WI38 (cell line): ENCODE results near the gene CRTAC1.

Experiments
- H3K4me3 ChIP-seq: 2 replicates; pipeline ENCODE4 v1.5.1; 2011; ENCODE audit warnings: low read depth, mild to moderate bottlenecking, control low read depth, low read length
- TF ChIP-seq, protein P1 (sequence below): IDR thresholded peaks from 2 replicates; pipeline ENCODE4 v1.5.1; 2012; ENCODE audit warnings: low read depth, mild to moderate bottlenecking, control low read depth, low read length

The CRTAC1 gene

DNA sequence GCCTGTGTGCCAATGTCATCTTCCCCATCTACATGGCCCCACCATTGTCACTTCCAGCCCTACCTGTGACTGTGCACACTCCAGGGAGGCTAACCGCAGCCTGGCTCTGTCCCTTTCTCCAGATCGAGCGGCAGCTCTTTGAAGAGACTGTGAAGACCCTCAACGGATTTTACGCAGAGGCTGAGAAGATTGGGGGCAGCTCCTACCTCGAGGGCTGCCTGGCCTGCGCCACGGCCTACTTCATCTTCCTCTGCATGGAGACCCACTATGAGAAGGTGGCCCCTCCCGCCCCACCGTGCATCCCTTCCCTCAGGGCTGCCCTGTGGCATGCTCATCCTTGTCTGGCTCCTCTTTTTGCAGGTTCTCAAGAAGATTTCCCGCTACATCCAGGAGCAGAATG, 166.6 kb downstream of the CRTAC1 start:
- TF ChIP-seq, protein P1, sequence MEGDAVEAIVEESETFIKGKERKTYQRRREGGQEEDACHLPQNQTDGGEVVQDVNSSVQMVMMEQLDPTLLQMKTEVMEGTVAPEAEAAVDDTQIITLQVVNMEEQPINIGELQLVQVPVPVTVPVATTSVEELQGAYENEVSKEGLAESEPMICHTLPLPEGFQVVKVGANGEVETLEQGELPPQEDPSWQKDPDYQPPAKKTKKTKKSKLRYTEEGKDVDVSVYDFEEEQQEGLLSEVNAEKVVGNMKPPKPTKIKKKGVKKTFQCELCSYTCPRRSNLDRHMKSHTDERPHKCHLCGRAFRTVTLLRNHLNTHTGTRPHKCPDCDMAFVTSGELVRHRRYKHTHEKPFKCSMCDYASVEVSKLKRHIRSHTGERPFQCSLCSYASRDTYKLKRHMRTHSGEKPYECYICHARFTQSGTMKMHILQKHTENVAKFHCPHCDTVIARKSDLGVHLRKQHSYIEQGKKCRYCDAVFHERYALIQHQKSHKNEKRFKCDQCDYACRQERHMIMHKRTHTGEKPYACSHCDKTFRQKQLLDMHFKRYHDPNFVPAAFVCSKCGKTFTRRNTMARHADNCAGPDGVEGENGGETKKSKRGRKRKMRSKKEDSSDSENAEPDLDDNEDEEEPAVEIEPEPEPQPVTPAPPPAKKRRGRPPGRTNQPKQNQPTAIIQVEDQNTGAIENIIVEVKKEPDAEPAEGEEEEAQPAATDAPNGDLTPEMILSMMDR, result no peak
- H3K4me3 ChIP-seq, result no peak overlapping the region

DNA sequence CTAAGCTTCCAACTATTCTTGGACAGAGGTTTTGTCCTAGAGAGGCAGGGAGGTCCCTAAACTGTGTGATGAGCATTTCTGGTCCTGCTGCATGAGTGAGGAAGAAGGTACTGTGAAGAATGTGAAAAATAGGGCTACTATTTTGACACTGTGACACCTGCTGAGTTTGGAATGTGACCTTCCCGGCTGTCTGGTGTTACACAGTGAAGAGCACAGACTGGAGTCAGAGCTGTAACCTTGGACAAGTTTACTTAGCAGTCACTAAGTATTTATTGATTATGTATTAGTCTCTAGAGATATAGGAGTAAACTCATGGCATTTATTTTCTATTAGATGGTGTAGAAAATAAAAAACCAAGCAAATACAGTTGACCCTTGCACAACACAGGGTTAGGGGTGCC, 168.5 kb downstream of the CRTAC1 start:
- H3K4me3 ChIP-seq, result no peak overlapping the region
- TF ChIP-seq, protein P1, result no peak

DNA sequence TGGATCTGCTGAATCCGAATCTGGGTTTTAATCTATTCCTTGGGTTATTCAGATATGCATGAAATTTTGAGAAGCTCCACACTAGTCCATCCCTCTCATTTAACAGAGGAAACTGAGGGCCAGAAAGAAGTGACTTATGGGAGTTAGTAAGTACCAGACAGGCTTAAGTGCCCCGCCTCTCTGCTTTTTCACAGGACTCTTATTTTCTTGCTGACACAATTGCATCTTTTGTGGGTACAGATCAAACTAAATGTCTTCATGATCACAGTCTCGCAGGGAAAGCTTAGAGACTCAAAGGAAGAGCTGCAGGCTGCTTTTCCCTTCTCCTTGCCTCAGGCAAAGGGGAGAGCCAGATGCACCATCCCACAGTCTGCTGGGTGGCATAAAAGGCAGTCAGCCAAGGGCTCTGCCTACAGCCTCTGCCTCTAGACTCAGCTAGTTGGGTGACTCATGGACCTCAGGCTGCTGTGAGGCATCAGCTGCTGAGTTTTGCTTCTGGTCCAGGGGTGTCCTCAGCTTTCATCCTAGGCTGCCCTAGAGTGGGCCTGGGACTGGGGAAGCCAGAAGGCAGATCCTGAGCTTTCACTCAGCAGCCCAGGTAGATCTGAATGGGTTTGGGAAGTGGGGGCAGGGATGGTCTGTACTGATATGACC, 169.2 kb downstream of the CRTAC1 start:
- TF ChIP-seq, protein P1, result no peak
- H3K4me3 ChIP-seq, result no peak overlapping the region

DNA sequence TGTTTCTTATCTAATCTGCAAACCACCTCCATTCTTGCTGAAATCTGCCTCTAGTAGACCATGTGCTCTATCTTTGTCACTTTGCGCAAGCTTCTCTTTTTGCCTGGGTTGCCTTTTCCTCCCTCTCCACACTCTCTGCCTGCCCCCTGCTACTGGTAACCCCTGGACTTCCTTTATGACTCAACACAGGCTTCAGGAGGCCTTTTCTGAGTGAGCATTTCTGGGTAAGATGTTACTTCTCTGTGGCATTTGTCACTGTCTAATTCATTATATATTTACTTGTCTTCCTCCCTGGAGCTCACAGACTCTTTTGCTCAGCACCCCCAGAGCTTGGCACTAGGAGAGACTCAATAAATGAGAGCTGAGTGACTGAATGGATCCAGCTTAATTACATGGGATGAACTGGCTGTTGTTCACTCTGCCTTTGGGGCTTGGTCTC, 172.4 kb downstream of the CRTAC1 start:
- no peak overlapping the region for H3K4me3 ChIP-seq
- TF ChIP-seq, protein P1, result no peak

DNA sequence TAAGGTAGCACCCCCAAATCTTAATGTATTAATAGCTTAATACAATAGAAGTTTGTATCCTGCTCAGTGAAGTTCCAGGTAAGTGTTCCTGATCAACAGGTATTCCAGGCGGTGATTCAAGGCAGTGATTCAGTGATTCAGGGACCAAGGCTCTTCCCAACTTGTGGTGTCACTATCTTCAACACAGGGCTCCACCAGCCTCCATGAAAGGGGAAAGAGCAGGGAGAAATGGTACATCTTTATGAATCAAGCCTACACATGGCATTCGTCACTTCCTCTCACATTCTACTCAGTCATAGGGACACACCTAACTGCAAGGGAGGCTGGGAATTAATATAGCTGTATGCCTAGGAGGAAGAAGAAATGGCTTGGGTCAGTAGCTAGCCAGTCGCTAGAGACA, 175.7 kb downstream of the CRTAC1 start:
- no peak overlapping the region for H3K4me3 ChIP-seq
- TF ChIP-seq, protein P1, result no peak

DNA sequence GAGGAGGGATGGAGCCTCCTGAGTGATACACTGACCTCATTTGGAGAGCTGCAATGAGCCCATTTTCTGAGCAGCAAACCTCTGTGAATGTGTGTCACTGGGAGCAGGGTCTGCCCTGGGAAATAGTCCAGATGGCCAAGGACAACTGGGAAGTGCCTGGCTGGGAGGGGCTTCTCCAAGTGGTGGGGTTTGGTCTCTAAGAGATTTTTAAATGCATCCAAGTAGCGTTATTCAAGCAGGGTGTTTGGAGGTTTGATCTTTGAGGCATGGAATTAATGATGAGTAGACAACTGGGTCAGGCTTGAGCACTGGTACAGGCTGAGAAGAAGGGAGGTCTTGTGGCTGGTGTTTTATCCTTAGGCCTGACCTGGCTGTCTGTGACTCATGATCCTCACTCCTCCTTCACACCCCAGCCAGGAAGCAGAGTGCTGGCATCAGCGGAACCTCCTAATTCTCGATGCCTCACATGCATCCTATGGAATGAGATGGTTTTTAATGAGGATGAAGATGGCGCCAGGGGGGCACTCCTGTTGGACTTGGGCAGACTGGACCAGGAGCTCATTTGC, 177.5 kb downstream of the CRTAC1 start:
- H3K4me3 ChIP-seq, result no peak overlapping the region
- TF ChIP-seq, protein P1, result no peak

DNA sequence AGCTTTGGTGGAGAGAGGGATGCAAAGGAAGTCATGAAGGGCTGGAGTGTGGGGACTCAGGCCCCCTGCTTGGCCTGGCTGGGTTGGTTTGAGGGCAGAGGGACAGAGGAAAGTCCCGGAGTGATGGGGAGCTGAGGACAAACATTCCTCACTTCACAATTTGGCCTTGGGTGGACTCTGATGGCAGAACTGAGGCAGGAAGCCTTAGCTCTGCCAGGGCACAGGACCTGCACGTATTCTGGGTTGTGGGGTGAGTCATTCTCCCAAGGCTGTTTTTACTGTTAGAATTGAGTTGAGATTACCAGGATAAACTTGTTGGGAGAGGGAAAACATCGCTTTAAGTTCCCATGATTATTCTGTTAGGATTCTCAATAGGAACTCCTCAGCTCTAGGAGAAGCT, 178.1 kb downstream of the CRTAC1 start:
- TF ChIP-seq, protein P1, result no peak

More for the DNA sequence above, 178.1 kb downstream of the CRTAC1 start:
- H3K4me3 ChIP-seq, result no peak overlapping the region
